IMR-90 (cell line): ENCODE measurements around the gene SP140L. TPM values are rescaled to one million over a fixed set of nuclear protein-coding genes. Genes with fewer than 3 reads are reported as not detected.

ENCODE experiments used
- ATAC-seq: fragments of 200-7000 bp; cut with Tn5 transposase; 2 replicates; pipeline ENCODE4 v1.9.1; 2020; ENCODE audit warnings: low read depth, mild to moderate bottlenecking, moderate library complexity
- BruUV-seq: library from RNA; stranded (reverse); fragments of 400-500 nt; replicated peaks from 2 replicates; lab custom pipeline; 2021; lab: Mats Ljungman, UMichigan
- CTCF ChIA-PET: fragments of 300-600 bp; formaldehyde crosslinking; extraction: SDS; loops from one replicate; lab custom pipeline; 2021; ENCODE audit warnings: antibody characterized with exemption; lab: Yijun Ruan, JAX
- POLR2A ChIA-PET: fragments of 300-600 bp; sonication (Branson Sonifier 250); formaldehyde crosslinking; loops from one replicate; lab custom pipeline; 2022; ENCODE audit warnings: antibody characterized with exemption; ENCODE audit not compliant: unreplicated experiment; lab: Charles Lee
- DNase-seq: peaks from one replicate; pipeline ENCODE4 v3.0.0; 2013
- H2AFZ ChIP-seq: replicated peaks from 2 replicates; pipeline ENCODE3; 2013; ENCODE audit warnings: low read length, mild to moderate bottlenecking; ENCODE audit not compliant: poor library complexity
- H2AK5ac ChIP-seq: 2 replicates; pipeline ENCODE4 v1.6.1; 2013; ENCODE audit warnings: low read depth, low read length, inconsistent platforms
- H2AK9ac ChIP-seq: replicated peaks from 2 replicates; pipeline ENCODE3; 2013; ENCODE audit warnings: mild to moderate bottlenecking, low read depth, low read length, moderate library complexity; ENCODE audit not compliant: poor library complexity
- H2BK120ac ChIP-seq: 2 replicates; pipeline ENCODE4 v1.6.1; 2013; ENCODE audit warnings: low read depth, low read length, inconsistent platforms
- H2BK15ac ChIP-seq: 3 replicates; pipeline ENCODE4 v1.6.1; 2013; ENCODE audit warnings: low read depth, low read length, inconsistent platforms
- H2BK20ac ChIP-seq: 2 replicates; pipeline ENCODE4 v1.6.1; 2013; ENCODE audit warnings: low read depth, mild to moderate bottlenecking, inconsistent platforms, low read length, moderate library complexity
- H2BK5ac ChIP-seq: 2 replicates; pipeline ENCODE4 v1.6.1; 2013; ENCODE audit warnings: mild to moderate bottlenecking, low read depth, low read length, inconsistent platforms; ENCODE audit not compliant: poor library complexity, severe bottlenecking
- H3K14ac ChIP-seq: replicated peaks from 2 replicates; pipeline ENCODE4 v1.6.1; 2013; ENCODE audit warnings: low read depth, low read length, inconsistent platforms
- H3K18ac ChIP-seq: 2 replicates; pipeline ENCODE4 v1.6.1; 2013; ENCODE audit warnings: low read depth, low read length, control low read depth
- H3K23ac ChIP-seq: 2 replicates; pipeline ENCODE4 v1.6.1; 2013; ENCODE audit warnings: low read depth, low read length, inconsistent platforms
- H3K27ac ChIP-seq: 2 replicates; pipeline ENCODE4 v1.5.1; 2013; ENCODE audit warnings: mild to moderate bottlenecking, control low read depth, low read length; ENCODE audit not compliant: insufficient read depth
- H3K27me3 ChIP-seq: 2 replicates; pipeline ENCODE4 v1.6.1; 2013; ENCODE audit warnings: low read length; ENCODE audit not compliant: control insufficient read depth, insufficient read depth
- H3K36me3 ChIP-seq: 2 replicates; pipeline ENCODE4 v1.6.1; 2013; ENCODE audit warnings: low read length, mixed read lengths; ENCODE audit not compliant: control insufficient read depth, insufficient read depth
- H3K4ac ChIP-seq: 2 replicates; pipeline ENCODE4 v1.6.1; 2013; ENCODE audit warnings: low read depth, low read length, inconsistent platforms
- H3K4me1 ChIP-seq: 2 replicates; pipeline ENCODE4 v1.6.1; 2013; ENCODE audit warnings: low read length, mixed read lengths; ENCODE audit not compliant: control insufficient read depth, insufficient read depth
- H3K4me2 ChIP-seq: 2 replicates; pipeline ENCODE4 v1.6.1; 2013; ENCODE audit warnings: low read depth, mild to moderate bottlenecking, control low read depth, low read length, moderate library complexity
- H3K4me3 ChIP-seq: 2 replicates; pipeline ENCODE4 v1.5.1; 2013; ENCODE audit warnings: low read depth, mild to moderate bottlenecking, control low read depth, low read length, moderate library complexity; ENCODE audit not compliant: insufficient read depth
- H3K56ac ChIP-seq: 2 replicates; pipeline ENCODE4 v1.6.1; 2013; ENCODE audit warnings: low read length, inconsistent platforms; ENCODE audit not compliant: insufficient read depth; ENCODE audit errors: extremely low read depth
- H3K79me1 ChIP-seq, 2 experiments: 2 replicates each; pipeline ENCODE4 v1.6.1; 2013; ENCODE audit warnings: low read length in 2 of 2, inconsistent platforms in 1 of 2, low read depth in 1 of 2
- H3K9ac ChIP-seq: 2 replicates; pipeline ENCODE4 v1.6.1; 2013; ENCODE audit warnings: low read depth, low read length, control low read depth
- H3K9me1 ChIP-seq: 2 replicates; pipeline ENCODE4 v1.6.1; 2013; ENCODE audit warnings: low read length, inconsistent platforms; ENCODE audit not compliant: insufficient read depth
- H3K9me3 ChIP-seq: 2 replicates; pipeline ENCODE4 v1.6.1; 2013; ENCODE audit warnings: low read length; ENCODE audit not compliant: control insufficient read depth, insufficient read depth
- H4K20me1 ChIP-seq: 2 replicates; pipeline ENCODE4 v1.6.1; 2013; ENCODE audit warnings: low read length, inconsistent platforms; ENCODE audit not compliant: insufficient read depth
- H4K5ac ChIP-seq: 2 replicates; pipeline ENCODE4 v1.6.1; 2013; ENCODE audit warnings: mild to moderate bottlenecking, low read depth, low read length, control low read depth
- H4K8ac ChIP-seq, 2 experiments: 2 replicates each; pipeline ENCODE4 v1.6.1; 2013; ENCODE audit warnings: low read depth in 2 of 2, low read length in 2 of 2, control low read depth in 1 of 2, inconsistent platforms in 1 of 2
- H4K91ac ChIP-seq: 2 replicates; pipeline ENCODE4 v1.6.1; 2013; ENCODE audit warnings: low read depth, low read length, inconsistent platforms; ENCODE audit not compliant: insufficient read depth
- RFX5 ChIP-seq: IDR thresholded peaks from 2 replicates; pipeline ENCODE4 v1.8.0; 2012; ENCODE audit warnings: low read depth, mild to moderate bottlenecking, low read length, moderate library complexity
- SMC3 ChIP-seq: fragments of 150-350 bp; IDR thresholded peaks from 2 replicates; pipeline ENCODE4 v1.6.1; 2016; ENCODE audit warnings: low read depth, mild to moderate bottlenecking, antibody characterized with exemption, low read length, moderate library complexity
- WGBS, 2 experiments: methylation state at CpG; one replicate each; pipeline versions ENCODE4 v1.1.5 to v1.1.7; 2013; ENCODE audit warnings: missing lambda C conversion rate in 2 of 2; ENCODE audit not compliant: insufficient read length in 1 of 2; ENCODE audit errors: extremely low coverage in 2 of 2; 5-methylcytosine and 5-hydroxymethylcytosine counted together
- dilution Hi-C: fragments of 300-500 bp; cut with HindIII; formaldehyde crosslinking; loops from one replicate; pipeline ENCODE4 v1.14.3; 2018; ENCODE audit warnings: low sequenced_read_pairs; ENCODE audit not compliant: unreplicated experiment
- in situ Hi-C: fragments of 300-500 bp; cut with MboI; formaldehyde crosslinking; loops from 3 replicates; pipeline ENCODE4 v1.14.3; 2019; ENCODE audit warnings: low sequenced_read_pairs, inconsistent platforms, mixed read lengths
- intact Hi-C: fragments of 100-400 bp; cut with micrococcal nuclease; formaldehyde crosslinking; loops from 2 replicates; pipeline ENCODE4 v1.10.0; 2022
- polyA plus RNA-seq, 3 experiments: library from polyadenylated mRNA; depleted of rRNA; stranded (reverse); fragments of >200 nt; gene quantifications; 2 replicates each; pipeline ENCODE4 v1.2.3, GENCODE V29; 2012; ENCODE audit warnings: low replicate concordance in 1 of 3
- total RNA-seq: library from RNA; depleted of rRNA; stranded (reverse); fragments of >200 nt; gene quantifications from 2 replicates; pipeline ENCODE4 v1.2.3, GENCODE V29; 2012

Gene SP140L
- total and polyA plus RNA-seq, 2 of the 4 experiments (the other 2 are of a cell fraction), result 5.4 to 11.2 TPM

DNA sequence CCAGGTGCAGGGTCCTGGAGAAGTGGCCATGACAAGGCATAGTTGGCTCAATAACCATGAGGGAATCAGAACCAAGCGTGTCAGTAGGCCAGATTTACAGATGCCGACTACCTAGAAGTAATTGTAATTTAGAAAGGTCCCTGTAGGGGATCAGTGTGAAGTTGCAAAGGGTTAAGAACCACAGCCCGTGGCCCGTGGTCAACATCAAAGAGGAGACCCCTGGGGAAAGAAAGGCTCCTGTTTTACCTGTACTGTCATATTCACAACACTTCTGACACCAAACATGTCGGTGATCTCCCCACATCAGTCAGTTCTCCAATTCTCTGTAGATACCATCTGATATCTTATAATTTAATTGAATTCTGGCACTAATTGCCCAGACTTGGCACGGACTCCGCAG, 120.0 kb downstream of the SP140L start:
- no TSS peak for BruUV-seq
- peaks cover 2% of the 10 kb centered on the region; the same call in 1 of the 2 replicates for H3K4me1 ChIP-seq
- no peak overlapping the region for H2AFZ ChIP-seq
- no peak overlapping the region for H3K4ac ChIP-seq
- no peaks in the 10 kb centered on the region for H3K9me3 ChIP-seq
- no peak overlapping the region for H4K91ac ChIP-seq
- H3K9ac ChIP-seq, result no peak overlapping the region
- peaks cover 29% of the 10 kb centered on the region for H3K36me3 ChIP-seq
- ATAC-seq (no peak), DNase-seq (no peak)
- H2AK5ac ChIP-seq, result no peak overlapping the region
- H3K23ac ChIP-seq, result no peak overlapping the region
- H2BK15ac ChIP-seq, result no peak overlapping the region
- H3K27me3 ChIP-seq, result no peaks in the 10 kb centered on the region
- no peak overlapping the region for H2AK9ac ChIP-seq
- H3K9me1 ChIP-seq, result peaks cover 3% of the 10 kb centered on the region
- H2BK20ac ChIP-seq, result no peak overlapping the region
- intact Hi-C loops (no loop called here), dilution Hi-C loops (no loop called here), in situ Hi-C loops (no loop called here)
- WGBS, 2 experiments, result 100% methylated on average over 2 of the region's 7 CpGs; no CpG with 5 or more reads in 1 of the 2 experiments
- TF ChIP-seq RFX5, result no peak
- no peak for TF ChIP-seq SMC3
- no peak overlapping the region for H3K4me2 ChIP-seq
- H3K14ac ChIP-seq, result no peak overlapping the region
- ChIA-PET POLR2A (no interaction called here), CTCF (no interaction called here)
- no peak overlapping the region for H4K5ac ChIP-seq
- no peak overlapping the region for H2BK120ac ChIP-seq
- no peak overlapping the region for H3K4me3 ChIP-seq
- H4K8ac ChIP-seq, result no peak overlapping the region
- no peak overlapping the region for H3K18ac ChIP-seq
- H3K56ac ChIP-seq, result no peak overlapping the region
- no peak overlapping the region for H2BK5ac ChIP-seq
- no peaks in the 10 kb centered on the region for H4K20me1 ChIP-seq
- no peak overlapping the region for H3K27ac ChIP-seq
- peaks cover 8 to 31% of the 10 kb centered on the region in 2 experiments; a peak in 3 of 4 replicates for H3K79me1 ChIP-seq
